NCI-H2081 (cell line): ENCODE measurements around the gene SUFU.

ENCODE experiments used
- DNase-seq, 2 experiments: peaks; one replicate each; lab custom pipeline; 2025; lab: John Stamatoyannopoulos, UW

Gene SUFU

GRCh38 chr10:102619281-102619981 lies 115.7 kb downstream of the SUFU start:
- no peak for DNase-seq

GRCh38 chr10:102620138-102620590 lies 116.4 kb downstream of the SUFU start:
- DNase-seq: no peak

- no peak for DNase-seq
Measured at GRCh38 chr10:102620591-102621442, 117.0 kb downstream of the SUFU start.

GRCh38 chr10:102621443-102622325 lies 117.9 kb downstream of the SUFU start:
- no peak for DNase-seq

- DNase-seq: no peak
Measured at GRCh38 chr10:102624094-102624493, 120.3 kb downstream of the SUFU start.

- DNase-seq: no peak
Measured at GRCh38 chr10:102624751-102625645, 121.2 kb downstream of the SUFU start.

- no peak for DNase-seq
Measured at GRCh38 chr10:102626026-102626685, 122.4 kb downstream of the SUFU start.

- DNase-seq: no peak
Measured at GRCh38 chr10:102627291-102627735, 123.5 kb downstream of the SUFU start.

GRCh38 chr10:102627736-102628293 lies 124.0 kb downstream of the SUFU start:
- no peak for DNase-seq

- no peak for DNase-seq
Measured at GRCh38 chr10:102628451-102628911, 124.7 kb downstream of the SUFU start.

GRCh38 chr10:102629661-102630614 lies 126.2 kb downstream of the SUFU start:
- no peak for DNase-seq

GRCh38 chr10:102630663-102631062 lies 126.9 kb downstream of the SUFU start:
- DNase-seq: no peak

- no peak for DNase-seq
Measured at GRCh38 chr10:102631525-102632393, 128.0 kb downstream of the SUFU start.

- no peak for DNase-seq
Measured at GRCh38 chr10:102632394-102633111, 128.8 kb downstream of the SUFU start.

- no peak for DNase-seq
Measured at GRCh38 chr10:102633287-102633686, 129.5 kb downstream of the SUFU start.

- DNase-seq: no peak
Measured at GRCh38 chr10:102633848-102634247, 130.1 kb downstream of the SUFU start.

- DNase-seq: no peak
Measured at GRCh38 chr10:102634686-102635085, 130.9 kb downstream of the SUFU start.
